HepG2 (cell line): Measurements from ENCODE around the gene ARHGEF16. TPM values are rescaled to one million over a fixed set of nuclear protein-coding genes. Genes with fewer than 3 reads are reported as not detected.
A peak's percentile ranks its signal among the peaks of the same experiment; 100 is the strongest.

Experiments used
- DMAP1 ChIP-seq: IDR thresholded peaks from 2 replicates; pipeline ENCODE4 v1.6.1; 2016
- EZH2 ChIP-seq: conservative IDR thresholded peaks from 2 replicates; pipeline ENCODE4 v1.6.1; 2012; ENCODE audit warnings: mild to moderate bottlenecking, low read depth, low read length, moderate library complexity
- GPN1 ChIP-seq: sonication (generic); formaldehyde crosslinking; IDR thresholded peaks from 2 replicates; pipeline ENCODE4 v1.5.1; 2020; ENCODE audit warnings: missing genetic modification reagents, borderline replicate concordance
- HNRNPL ChIP-seq: fragments of 200-400 bp; formaldehyde crosslinking; IDR thresholded peaks from 2 replicates; pipeline ENCODE4 v1.6.1; 2017; ENCODE audit warnings: mild to moderate bottlenecking, low read depth, low read length
- JUND ChIP-seq: sonication (generic); formaldehyde crosslinking; IDR thresholded peaks from 2 replicates; pipeline ENCODE4 v1.8.0; 2022; ENCODE audit warnings: mild to moderate bottlenecking, missing genetic modification reagents
- MTF2 ChIP-seq: sonication (generic); formaldehyde crosslinking; IDR thresholded peaks from 2 replicates; pipeline ENCODE4 v1.5.0; 2020; ENCODE audit warnings: missing genetic modification reagents, borderline replicate concordance
- NFE2L2 ChIP-seq: fragments of 150-350 bp; IDR thresholded peaks from 2 replicates; pipeline ENCODE4 v1.6.1; 2014; ENCODE audit warnings: low read length
- RBAK ChIP-seq: sonication (generic); formaldehyde crosslinking; IDR thresholded peaks from 2 replicates; pipeline ENCODE4 v1.5.1; 2020; ENCODE audit warnings: mild to moderate bottlenecking, missing genetic modification reagents
- RCOR2 ChIP-seq: IDR thresholded peaks from 2 replicates; pipeline ENCODE4 v1.6.1; 2016; ENCODE audit warnings: missing biosample characterization, missing genetic modification reagents
- SALL2 ChIP-seq: sonication (generic); formaldehyde crosslinking; IDR thresholded peaks from 2 replicates; pipeline ENCODE4 v1.8.1; 2023; ENCODE audit warnings: mild to moderate bottlenecking, missing genetic modification reagents, inconsistent platforms
- TCF12 ChIP-seq, 2 experiments: fragments of 450-650 bp in 1 of 2; sonication (generic) in 1 of 2; formaldehyde crosslinking in 1 of 2; IDR thresholded peaks; 2 replicates each; pipeline versions ENCODE4 v1.6.1 to v1.8.0; 2017 to 2022; ENCODE audit warnings: antibody characterized with exemption in 1 of 2, mild to moderate bottlenecking in 1 of 2, missing genetic modification reagents in 1 of 2, moderate library complexity in 1 of 2
- ZFP1 ChIP-seq: IDR thresholded peaks from 2 replicates; pipeline ENCODE4 v1.6.1; 2016
- ZNF720 ChIP-seq: sonication (generic); formaldehyde crosslinking; IDR thresholded peaks from 2 replicates; pipeline ENCODE4 v1.4.0; 2020; ENCODE audit warnings: missing genetic modification reagents
- polyA plus RNA-seq, 8 experiments: library from polyadenylated mRNA; depleted of rRNA in 3 of 8; stranded (reverse) in 7 of 8; unstranded in 1 of 8; fragments of >200 nt; fragmentation: Illumina TruSeq in 4 of 8; extraction: Trizol in 4 of 8; gene quantifications; 2 replicates each; pipeline versions ENCODE4 v1.2.1 to v1.2.3, GENCODE V29; 2011 to 2016; ENCODE audit warnings: low read depth in 4 of 8, missing spikeins in 1 of 8, mixed read lengths in 1 of 8; ENCODE audit not compliant: insufficient read depth in 1 of 8
- total RNA-seq, 5 experiments: library from RNA; depleted of rRNA; stranded (reverse); fragments of >200 nt; fragmentation: Illumina TruSeq; extraction: Trizol; gene quantifications; 2 replicates each; pipeline ENCODE4 v1.2.3, GENCODE V29; 2016; ENCODE audit warnings: low read depth in 1 of 5
- TF ChIP-seq, protein P1 (sequence below): sonication (generic); formaldehyde crosslinking; IDR thresholded peaks from 2 replicates; pipeline ENCODE4 v1.8.0; 2022; ENCODE audit warnings: mild to moderate bottlenecking, missing genetic modification reagents, moderate library complexity
- TF ChIP-seq, protein P2 (sequence below): IDR thresholded peaks from 2 replicates; pipeline ENCODE4 v1.6.1; 2018; ENCODE audit warnings: missing genetic modification reagents
- TF ChIP-seq, protein P3 (sequence below): sonication (generic); formaldehyde crosslinking; IDR thresholded peaks from 2 replicates; pipeline ENCODE4 v1.5.0; 2020; ENCODE audit warnings: mild to moderate bottlenecking, missing genetic modification reagents, borderline replicate concordance
- TF ChIP-seq, protein P4 (sequence below): IDR thresholded peaks from 2 replicates; pipeline ENCODE4 v1.6.1; 2016; ENCODE audit warnings: missing genetic modification reagents, missing compliant biosample characterization
- TF ChIP-seq, protein P5 (sequence below): sonication (generic); formaldehyde crosslinking; IDR thresholded peaks from 2 replicates; pipeline ENCODE4 v1.4.0; 2020; ENCODE audit warnings: low read depth, mild to moderate bottlenecking, missing genetic modification reagents
- TF ChIP-seq, protein P6 (sequence below): sonication (generic); formaldehyde crosslinking; IDR thresholded peaks from 2 replicates; pipeline ENCODE4 v1.5.0; 2020; ENCODE audit warnings: missing genetic modification reagents
- TF ChIP-seq, protein P7 (sequence below): IDR thresholded peaks from 2 replicates; pipeline ENCODE4 v1.6.1; 2016; ENCODE audit warnings: control low read depth

The ARHGEF16 gene
- total and polyA plus RNA-seq, 2 of the 13 experiments (the other 11 are each of a cell fraction or from before 2014, with no cell fraction given), result 20.3 to 39.9 TPM

DNA sequence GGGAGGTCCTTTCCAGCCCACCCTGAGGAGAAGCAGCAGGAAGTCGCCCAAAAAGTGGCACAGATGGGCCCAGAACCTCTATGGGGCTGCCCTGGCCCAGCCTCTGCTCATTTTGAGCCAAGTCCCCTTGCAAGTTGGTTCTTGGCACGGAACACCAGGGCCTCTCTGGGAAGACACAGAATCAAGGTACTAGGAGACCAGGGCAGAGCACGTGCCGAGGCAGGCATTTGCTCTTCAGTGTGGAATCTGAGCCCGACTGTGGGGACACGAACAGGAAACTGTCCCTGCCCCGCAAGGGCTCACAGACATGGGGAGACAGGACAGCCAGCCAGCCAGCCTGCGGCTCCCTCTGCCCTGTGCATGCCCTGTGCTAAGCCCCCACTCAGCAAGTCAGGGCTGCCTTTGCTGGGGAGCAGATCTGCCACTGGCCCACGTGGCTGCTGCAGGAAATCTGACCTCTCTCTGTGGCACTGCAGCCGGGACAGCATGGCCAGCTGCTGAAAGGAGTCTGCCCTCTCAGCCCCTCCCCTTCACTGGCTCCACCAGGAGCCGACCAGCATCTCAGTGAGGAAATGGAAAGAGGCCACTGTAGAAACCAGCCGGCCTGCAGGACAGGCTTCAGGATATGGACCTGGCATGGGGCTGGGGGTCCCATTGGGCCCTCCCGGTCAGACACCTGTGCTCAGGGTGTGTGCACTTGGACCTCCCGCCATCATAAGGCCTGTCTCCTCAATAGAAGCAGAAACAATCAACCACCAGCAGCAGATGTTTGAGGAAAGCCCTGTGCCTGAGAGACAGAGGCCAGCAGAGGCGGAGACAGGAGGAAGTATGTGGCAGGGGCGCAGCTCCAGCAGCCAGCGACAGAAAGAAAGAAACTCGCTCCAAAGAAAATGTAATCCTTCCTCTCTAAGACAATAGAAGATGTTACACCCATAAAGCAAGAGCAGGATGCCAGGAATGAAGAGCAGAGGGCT, 3.7 kb downstream of the ARHGEF16 start (continued):
- TF ChIP-seq EZH2, result no peak
- TF ChIP-seq, protein P1, sequence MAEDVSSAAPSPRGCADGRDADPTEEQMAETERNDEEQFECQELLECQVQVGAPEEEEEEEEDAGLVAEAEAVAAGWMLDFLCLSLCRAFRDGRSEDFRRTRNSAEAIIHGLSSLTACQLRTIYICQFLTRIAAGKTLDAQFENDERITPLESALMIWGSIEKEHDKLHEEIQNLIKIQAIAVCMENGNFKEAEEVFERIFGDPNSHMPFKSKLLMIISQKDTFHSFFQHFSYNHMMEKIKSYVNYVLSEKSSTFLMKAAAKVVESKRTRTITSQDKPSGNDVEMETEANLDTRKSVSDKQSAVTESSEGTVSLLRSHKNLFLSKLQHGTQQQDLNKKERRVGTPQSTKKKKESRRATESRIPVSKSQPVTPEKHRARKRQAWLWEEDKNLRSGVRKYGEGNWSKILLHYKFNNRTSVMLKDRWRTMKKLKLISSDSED, result no peak
- no peak for TF ChIP-seq MTF2
- TF ChIP-seq, protein P2, sequence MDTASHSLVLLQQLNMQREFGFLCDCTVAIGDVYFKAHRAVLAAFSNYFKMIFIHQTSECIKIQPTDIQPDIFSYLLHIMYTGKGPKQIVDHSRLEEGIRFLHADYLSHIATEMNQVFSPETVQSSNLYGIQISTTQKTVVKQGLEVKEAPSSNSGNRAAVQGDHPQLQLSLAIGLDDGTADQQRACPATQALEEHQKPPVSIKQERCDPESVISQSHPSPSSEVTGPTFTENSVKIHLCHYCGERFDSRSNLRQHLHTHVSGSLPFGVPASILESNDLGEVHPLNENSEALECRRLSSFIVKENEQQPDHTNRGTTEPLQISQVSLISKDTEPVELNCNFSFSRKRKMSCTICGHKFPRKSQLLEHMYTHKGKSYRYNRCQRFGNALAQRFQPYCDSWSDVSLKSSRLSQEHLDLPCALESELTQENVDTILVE, result no peak
- TF ChIP-seq, protein P3, sequence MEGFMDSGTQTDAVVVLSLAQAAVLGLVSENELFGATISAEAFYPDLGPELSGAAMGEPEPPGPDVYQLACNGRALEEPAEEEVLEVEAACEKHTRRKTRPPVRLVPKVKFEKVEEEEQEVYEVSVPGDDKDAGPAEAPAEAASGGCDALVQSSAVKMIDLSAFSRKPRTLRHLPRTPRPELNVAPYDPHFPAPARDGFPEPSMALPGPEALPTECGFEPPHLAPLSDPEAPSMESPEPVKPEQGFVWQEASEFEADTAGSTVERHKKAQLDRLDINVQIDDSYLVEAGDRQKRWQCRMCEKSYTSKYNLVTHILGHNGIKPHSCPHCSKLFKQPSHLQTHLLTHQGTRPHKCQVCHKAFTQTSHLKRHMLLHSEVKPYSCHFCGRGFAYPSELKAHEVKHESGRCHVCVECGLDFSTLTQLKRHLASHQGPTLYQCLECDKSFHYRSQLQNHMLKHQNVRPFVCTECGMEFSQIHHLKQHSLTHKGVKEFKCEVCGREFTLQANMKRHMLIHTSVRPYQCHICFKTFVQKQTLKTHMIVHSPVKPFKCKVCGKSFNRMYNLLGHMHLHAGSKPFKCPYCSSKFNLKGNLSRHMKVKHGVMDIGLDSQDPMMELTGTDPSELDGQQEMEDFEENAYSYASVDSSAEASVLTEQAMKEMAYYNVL, result no peak
- TF ChIP-seq, protein P4, sequence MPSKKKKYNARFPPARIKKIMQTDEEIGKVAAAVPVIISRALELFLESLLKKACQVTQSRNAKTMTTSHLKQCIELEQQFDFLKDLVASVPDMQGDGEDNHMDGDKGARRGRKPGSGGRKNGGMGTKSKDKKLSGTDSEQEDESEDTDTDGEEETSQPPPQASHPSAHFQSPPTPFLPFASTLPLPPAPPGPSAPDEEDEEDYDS (CRISPR knock-in tag), result no peak; the same call in 1 of the 2 replicates
- no peak for TF ChIP-seq SALL2 (CRISPR knock-in tag)
- TF ChIP-seq TCF12 (IDR thresholded peaks at IDR 0.05), result no peak
- no peak for TF ChIP-seq TCF12 (CRISPR knock-in tag; IDR thresholded peaks at IDR 0.05)
- TF ChIP-seq, protein P5, sequence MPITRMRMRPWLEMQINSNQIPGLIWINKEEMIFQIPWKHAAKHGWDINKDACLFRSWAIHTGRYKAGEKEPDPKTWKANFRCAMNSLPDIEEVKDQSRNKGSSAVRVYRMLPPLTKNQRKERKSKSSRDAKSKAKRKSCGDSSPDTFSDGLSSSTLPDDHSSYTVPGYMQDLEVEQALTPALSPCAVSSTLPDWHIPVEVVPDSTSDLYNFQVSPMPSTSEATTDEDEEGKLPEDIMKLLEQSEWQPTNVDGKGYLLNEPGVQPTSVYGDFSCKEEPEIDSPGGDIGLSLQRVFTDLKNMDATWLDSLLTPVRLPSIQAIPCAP (CRISPR knock-in tag), result no peak
- no peak for TF ChIP-seq ZFP1 (CRISPR knock-in tag)
- peak; percentile 19; the same call in 1 of the 2 replicates for TF ChIP-seq DMAP1 (CRISPR knock-in tag)
- TF ChIP-seq, protein P6, sequence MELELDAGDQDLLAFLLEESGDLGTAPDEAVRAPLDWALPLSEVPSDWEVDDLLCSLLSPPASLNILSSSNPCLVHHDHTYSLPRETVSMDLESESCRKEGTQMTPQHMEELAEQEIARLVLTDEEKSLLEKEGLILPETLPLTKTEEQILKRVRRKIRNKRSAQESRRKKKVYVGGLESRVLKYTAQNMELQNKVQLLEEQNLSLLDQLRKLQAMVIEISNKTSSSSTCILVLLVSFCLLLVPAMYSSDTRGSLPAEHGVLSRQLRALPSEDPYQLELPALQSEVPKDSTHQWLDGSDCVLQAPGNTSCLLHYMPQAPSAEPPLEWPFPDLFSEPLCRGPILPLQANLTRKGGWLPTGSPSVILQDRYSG (CRISPR knock-in tag), result no peak
- no peak for TF ChIP-seq RBAK (CRISPR knock-in tag)
- no peak for TF ChIP-seq NFE2L2
- TF ChIP-seq HNRNPL, result peak; percentile 80; the same call in 1 of the 2 replicates
- TF ChIP-seq JUND, result no peak
- TF ChIP-seq ZNF720 (CRISPR knock-in tag), result no peak
- TF ChIP-seq, protein P7, sequence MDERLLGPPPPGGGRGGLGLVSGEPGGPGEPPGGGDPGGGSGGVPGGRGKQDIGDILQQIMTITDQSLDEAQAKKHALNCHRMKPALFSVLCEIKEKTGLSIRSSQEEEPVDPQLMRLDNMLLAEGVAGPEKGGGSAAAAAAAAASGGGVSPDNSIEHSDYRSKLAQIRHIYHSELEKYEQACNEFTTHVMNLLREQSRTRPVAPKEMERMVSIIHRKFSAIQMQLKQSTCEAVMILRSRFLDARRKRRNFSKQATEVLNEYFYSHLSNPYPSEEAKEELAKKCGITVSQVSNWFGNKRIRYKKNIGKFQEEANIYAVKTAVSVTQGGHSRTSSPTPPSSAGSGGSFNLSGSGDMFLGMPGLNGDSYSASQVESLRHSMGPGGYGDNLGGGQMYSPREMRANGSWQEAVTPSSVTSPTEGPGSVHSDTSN, result no peak
- TF ChIP-seq GPN1 (CRISPR knock-in tag), result no peak
- no peak for TF ChIP-seq RCOR2 (CRISPR knock-in tag)
